ENCODE measurements around the gene NR3C1.

DNA sequence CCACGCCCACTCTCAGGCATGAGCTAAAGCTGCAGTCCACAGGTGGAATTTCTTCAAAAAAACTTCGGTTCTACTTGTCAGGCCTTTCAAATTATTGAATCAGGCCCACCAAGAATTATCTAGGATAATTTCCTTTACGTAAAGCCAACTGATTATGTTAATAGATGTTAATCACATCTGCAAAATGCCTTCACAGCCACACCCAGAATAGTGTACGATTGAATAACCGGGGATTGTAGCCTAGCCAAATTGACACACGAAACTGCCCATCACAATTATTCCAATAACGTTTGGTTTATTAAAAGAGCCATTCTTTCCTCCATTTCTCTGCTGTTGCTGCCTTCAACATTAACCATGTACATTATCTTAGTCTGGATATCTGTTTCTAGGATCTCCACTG, 148.7 kb downstream of the NR3C1 start:
- TF ChIP-seq, protein P1, sequence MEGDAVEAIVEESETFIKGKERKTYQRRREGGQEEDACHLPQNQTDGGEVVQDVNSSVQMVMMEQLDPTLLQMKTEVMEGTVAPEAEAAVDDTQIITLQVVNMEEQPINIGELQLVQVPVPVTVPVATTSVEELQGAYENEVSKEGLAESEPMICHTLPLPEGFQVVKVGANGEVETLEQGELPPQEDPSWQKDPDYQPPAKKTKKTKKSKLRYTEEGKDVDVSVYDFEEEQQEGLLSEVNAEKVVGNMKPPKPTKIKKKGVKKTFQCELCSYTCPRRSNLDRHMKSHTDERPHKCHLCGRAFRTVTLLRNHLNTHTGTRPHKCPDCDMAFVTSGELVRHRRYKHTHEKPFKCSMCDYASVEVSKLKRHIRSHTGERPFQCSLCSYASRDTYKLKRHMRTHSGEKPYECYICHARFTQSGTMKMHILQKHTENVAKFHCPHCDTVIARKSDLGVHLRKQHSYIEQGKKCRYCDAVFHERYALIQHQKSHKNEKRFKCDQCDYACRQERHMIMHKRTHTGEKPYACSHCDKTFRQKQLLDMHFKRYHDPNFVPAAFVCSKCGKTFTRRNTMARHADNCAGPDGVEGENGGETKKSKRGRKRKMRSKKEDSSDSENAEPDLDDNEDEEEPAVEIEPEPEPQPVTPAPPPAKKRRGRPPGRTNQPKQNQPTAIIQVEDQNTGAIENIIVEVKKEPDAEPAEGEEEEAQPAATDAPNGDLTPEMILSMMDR (optimal IDR thresholded peaks at IDR 0.05 in 1 of 3, IDR thresholded peaks at IDR 0.05 in 1 of 3, conservative IDR thresholded peaks at IDR 0.05 in 1 of 3; ENCODE audit: extremely low read depth in 1 of 3, insufficient read depth in 2 of 3, low read length in 3 of 3) = no peak
- TF ChIP-seq EZH2 (IDR thresholded peaks at IDR 0.05; ENCODE audit: low read length) = no peak

Measured in keratinocyte (primary cell).